GM18517 (cell line): ENCODE measurements around the gene TMEM244.
"Not testable (repeated sequence)": the region's sequence is repeated elsewhere in the genome, so short reads cannot be mapped to it uniquely, and the experiment has no call there.

Experiments used
- ATAC-seq: cut with Tn5 transposase; IDR thresholded peaks from one replicate; pipeline ENCODE4 v1.9.1; 2021; ENCODE audit warnings: mild to moderate bottlenecking, moderate library complexity; ENCODE audit not compliant: unreplicated experiment

The TMEM244 gene

DNA sequence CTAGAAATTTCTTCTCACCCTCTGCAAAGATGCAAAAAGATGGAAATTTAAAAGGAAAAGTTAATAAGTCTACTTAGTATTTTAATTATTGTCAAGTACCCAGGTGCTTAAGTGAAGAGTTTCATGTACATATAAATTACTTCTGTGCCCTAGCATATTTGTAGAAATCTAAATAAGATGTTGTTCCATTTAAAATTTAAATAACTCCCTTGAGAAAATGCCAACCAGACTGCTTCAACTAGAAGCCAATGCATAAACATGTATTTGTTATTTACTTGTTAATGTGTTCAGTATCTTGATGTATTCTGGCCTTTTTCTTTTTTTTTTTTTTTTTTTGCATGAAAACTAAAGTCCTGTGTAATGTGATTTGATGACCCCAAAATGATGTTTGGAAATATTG lies 6.3 kb upstream of the TMEM244 start:
- ATAC-seq, result no peak

DNA sequence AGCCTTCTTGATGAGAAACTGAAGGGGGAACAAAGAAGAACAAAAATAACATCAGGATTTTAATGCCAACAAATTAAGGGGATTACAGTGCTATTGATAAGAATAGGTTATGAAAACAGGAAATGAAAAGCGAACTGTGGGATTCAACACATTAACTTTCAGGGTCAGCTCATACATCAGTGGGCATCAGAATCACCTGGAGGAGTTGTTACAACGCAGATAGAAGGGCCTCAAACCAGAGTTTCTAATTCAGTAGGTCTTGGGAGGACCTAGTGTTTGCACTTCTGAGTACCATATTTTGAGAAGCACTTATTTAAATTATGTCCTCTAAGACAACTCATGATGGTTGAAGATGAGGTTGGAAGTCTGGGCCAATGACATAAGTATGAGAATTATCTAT lies 5.6 kb upstream of the TMEM244 start:
- ATAC-seq, result no peak

DNA sequence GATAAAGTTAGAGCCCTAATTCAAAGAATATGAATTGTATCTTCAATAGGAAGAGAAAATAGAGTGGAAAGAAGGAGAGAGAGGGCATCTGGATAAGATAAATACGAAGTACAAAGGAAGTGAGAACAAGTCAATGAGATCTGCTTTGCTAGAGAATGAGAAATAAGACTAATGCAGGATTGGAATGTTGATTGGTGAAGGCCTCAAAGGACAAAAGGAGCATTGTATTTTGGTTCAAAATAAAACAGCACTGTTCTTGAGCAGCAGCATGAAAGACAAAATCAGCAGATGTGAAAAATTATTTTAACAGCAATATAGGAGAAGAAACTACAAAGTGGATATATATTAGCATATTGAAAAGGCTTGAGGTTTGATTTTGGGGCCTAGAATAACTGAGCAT lies 5.1 kb upstream of the TMEM244 start:
- ATAC-seq, result no peak

DNA sequence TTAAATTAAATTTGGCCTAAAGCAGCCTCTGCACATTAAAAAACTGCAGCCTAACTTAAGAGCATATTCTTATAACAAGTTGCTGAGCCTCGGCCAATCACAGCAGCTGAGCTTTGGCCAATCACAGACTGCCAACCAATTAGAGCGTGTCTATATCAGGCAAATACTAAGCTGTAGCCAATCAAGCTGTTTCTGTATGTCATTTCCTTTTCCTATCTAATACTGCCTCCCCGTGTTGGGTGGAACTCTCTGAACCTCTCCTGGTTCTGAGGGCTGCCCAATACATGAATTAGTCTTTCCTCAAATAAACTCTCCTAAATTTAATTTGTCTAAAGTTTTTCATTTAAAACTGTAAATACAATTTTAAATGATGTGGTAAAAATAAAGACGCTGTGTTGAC lies 3.9 kb upstream of the TMEM244 start:
- ATAC-seq, result no peak

DNA sequence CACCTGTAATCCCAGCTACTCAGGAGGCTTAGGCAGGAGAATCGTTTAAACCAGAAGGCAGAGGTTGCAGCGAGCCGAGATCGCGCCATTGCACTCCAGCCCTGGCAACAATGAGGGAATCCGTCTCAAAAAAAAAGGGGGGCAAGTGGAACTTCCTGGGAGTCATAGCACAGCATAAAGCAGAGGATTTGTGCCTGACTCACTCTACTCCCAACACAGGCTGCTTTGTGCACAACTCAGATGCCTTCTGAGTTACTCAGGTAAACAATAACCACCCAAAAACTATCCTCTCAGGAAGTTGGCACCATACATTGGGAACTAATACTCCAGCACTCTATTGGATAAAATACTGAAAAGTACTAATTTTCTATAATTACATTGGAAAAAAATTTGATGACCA lies 2.5 kb upstream of the TMEM244 start:
- ATAC-seq, result no peak

DNA sequence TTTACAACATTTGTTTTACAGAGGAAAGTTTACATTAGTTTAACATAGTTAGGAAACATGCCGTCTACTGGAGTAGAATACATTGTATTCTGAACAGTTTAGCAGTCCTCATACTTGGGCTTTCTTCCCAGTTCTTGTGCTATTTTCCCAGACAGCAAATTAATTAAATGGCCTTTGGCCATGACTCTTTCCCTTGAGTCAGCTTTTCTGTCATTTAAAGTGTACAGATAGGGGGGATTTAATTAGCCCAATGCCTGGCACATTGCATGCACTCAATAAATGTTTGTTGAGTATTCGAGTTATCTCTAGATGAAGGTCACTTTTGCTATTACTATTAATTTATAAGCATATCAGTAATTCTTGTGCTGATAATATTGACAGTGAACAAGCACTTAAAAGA lies 1.6 kb downstream of the TMEM244 start:
- no peak for ATAC-seq

DNA sequence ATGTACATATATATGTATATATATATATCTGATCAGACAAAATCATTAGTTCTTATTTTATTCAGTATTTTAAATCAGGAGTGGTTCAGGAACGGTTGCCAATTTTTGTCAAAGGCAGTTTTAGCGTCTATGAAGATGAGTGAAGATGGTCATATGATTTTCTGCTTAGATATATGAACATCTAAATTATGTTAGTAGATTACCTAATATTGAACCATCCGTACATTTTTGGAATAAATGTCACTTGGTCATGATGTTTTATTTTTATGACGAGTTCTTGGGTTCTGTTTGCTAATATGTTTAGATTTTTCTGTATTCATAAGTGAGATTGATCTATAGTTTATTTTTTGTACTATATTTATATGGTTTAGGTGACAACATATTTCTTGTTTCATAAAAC lies 3.3 kb downstream of the TMEM244 start:
- no peak for ATAC-seq

DNA sequence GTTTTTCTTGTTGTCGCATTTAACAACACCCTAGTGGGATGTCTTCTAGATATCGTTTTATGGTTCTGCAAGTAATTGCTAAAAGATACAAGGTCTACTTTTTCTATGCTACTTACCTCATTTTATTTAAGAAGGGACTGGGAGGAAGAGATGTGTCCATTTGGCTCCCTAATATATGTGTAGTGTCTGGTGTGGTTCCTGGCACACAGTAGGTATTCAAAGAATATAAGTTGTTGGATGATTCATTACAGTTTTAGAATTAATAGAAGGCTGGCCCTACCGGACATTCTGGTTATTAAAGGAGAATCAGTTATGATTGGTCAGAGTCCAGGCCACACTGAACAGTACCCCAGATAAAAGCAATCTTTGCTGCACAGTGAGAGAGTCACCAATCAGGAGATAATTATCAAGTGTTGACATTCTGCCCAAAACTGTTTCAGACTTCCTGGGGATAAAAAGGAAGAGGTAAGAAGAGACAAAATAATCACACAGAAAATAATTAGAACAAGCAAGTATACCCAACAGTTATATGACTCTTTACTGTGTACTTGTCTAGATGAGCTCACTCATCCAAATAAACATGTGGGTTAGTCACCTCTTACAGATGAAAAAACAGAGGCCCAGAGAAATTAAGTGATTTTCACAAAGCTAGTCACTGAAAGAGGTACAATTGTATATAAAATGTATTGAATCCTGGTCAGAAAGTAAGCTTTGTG lies 7.0 kb downstream of the TMEM244 start:
- no peak for ATAC-seq

DNA sequence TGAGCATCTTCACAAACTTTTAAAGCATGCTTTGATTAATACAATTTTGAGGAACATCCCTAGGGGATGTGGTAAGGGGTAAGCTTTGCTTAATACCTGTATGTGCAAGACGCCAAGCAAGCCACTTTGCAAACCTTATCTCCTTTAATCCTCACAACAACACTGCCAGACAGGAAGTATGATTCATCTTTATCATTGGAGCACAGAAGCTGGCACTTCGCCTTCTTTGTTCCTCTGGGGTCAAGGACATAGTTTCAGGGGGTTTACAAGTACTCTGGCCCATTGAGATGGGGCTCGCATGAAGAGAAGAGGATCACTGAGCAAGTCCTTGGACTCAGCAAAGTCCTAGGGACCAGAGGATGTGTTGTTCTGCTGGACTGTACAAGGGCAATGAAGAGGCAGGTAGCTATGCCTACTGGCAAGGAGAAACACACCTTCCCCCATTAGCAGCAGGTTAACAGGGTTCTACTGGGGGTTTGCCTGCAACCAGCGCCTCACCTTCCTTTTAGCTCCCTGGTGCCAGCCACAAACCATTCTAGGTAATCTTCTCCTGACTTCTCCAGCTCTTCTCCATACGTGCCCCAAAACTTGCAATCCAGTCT lies 8.8 kb downstream of the TMEM244 start:
- no peak for ATAC-seq

DNA sequence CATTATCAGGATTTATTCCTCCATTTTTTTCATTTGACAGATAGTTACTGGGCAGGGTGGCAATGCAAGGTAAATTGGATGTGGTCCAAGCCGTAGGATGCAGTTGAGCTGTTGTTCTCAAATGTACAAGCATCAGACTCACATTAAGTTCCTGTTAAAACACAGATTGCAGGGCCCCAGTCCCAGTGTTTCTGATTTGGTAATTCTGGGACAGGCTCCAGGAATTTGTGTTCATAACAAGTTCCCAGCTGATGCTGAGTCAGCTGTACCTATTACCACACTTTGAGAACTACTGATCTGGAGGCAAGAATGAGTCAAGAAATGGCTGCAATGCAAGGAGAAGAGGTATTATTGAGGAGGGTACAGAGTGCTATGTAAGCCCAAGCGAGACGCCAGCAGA lies 11.7 kb downstream of the TMEM244 start:
- ATAC-seq, result no peak

DNA sequence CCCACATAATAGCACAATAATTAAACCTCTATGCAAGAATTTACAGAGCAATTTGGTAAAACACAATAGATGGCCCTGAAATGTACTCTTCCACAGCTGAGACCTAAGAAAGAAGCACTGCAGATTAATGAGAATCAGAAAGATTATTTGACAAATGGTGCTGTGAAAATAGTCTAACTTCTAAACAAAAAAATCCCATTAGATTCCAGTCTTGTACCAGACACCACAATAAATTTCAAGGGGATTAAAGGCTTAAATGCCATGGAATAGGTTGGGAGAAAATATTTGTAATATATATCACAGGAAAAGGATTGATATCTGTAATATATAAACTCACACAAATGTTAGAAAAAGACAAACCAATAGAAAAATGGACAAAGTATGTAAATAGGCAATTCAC lies 14.4 kb downstream of the TMEM244 start:
- ATAC-seq, result no peak

DNA sequence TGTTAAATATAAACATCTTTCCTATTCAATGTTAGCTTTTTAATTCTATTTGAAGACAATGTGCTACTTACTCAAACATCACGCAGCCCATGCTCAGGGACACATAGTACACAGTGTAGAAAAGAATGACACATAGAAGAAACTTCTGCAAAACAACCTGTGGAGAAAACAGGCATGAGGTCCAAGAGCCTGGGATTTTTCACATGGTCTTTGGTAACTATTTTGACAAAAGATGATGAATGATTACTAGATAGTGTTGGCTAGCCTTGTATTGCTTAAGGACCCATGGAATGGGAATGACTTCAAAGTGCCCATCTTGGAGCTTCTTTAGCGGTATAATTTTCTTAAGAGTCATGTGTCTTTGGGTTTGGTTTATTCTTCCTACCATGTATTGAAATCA lies 15.4 kb downstream of the TMEM244 start:
- no peak for ATAC-seq

DNA sequence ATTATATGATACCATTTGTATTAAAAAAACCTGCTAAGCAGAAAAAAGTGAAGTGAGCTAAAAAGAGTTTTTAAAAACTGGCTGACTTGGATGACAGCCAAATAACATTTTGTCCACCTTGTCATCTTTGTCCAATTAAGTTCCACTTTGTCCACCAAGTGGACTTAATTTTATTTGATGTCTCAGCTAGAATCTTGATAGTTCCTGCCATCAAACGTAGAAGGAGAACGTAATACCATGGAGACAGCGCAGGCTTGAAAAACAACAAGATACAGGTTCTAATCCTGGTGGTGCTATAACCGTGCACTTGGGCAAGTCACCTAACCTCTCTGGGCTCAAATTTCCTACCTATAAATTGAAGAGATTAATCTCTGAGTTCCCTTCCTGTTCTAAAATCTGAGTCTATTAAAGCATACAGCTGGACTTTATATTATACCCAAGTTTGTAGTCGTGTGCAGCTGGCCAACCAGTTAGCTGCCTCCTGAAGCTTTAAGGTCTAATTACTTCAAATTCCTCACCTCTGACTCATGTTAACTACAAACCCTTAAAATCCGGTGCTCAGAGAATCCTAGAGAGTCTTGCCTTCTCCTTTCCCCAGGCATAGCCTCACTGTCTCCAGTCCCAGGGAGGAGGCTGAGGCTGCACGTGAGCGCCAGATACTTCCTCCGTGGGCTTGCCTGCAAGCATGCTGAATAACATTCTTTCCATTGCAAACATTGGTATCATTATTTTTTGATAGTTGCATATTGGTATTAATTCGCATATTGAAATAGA lies 16.8 kb downstream of the TMEM244 start:
- no peak for ATAC-seq

DNA sequence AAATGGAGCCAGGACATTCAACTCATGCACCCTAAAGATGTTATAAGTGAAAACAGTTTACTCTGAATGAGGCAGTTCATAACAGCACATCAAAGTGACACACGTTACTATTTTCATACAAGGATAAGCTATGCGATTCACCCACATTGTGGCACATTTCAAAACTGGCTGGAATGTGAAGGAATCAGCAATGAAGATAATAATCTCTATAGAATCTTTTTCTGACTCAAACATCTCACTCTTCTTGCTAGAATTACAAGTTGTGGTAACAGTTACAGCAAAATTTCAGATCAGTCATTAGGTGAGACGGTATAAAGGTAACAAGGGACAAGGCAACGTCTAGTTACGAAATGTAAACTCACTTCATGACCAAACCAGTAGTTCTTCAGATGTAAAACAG lies 17.5 kb downstream of the TMEM244 start:
- no peak for ATAC-seq

DNA sequence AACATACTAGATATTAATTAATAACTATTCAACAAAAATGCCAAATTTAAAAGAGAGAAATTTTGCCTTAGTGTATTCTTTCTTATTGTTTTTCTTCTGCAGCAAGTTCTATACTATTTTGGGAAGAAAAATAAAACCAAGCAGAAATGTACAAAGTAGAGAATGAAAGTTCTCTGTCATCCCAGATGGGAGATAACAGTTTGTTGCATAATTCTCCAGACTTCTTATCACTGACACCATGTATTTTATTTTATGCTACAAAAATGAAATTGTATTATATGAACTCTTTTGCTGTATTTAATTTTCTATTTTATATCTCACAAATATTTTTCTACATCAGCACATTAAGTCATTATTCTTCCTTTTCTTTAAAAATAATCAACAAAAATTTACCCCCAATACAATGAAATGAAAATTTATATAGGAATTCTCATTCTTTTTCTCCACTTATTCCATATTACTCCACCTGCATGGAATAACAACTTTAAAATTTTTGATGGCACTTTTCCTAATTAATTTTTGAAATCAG lies 18.2 kb downstream of the TMEM244 start:
- ATAC-seq, result no peak

DNA sequence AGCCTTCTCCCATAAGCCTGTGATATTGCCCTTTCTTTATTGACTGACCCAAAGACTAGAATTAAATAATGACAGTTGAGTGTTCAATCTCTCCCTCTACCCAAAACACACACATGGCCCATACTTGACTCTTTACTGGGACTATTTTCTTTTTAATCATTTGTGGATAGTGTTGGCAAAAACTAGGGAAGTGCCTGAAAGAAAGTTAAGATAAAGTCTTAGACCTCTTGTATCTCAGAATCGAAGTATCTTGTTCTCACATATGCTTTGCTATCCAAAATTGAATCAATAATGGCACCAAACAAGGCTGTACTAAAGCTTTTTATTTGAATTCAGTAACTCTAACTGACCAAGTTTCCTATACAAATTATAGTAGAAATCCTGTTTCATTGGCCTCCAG lies 19.0 kb downstream of the TMEM244 start:
- ATAC-seq, result no peak

DNA sequence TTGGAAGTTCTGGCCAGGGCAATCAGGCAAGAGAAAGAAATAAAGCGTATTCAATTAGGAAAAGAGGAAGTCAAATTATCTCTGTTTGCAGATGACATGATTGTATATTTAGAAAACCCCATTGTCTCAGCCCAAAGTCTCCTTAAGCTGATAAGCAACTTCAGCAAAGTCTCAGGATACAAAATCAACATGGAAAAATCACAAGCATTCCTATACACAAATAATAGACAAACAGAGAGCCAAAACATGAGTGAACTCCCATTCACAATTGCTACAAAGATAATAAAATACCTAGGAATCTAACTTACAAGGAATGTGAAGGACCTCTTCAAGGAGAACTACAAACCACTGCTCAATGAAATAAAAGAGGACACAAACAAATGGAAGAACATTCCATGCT lies 21.6 kb downstream of the TMEM244 start:
- ATAC-seq, result not testable (repeated sequence)

DNA sequence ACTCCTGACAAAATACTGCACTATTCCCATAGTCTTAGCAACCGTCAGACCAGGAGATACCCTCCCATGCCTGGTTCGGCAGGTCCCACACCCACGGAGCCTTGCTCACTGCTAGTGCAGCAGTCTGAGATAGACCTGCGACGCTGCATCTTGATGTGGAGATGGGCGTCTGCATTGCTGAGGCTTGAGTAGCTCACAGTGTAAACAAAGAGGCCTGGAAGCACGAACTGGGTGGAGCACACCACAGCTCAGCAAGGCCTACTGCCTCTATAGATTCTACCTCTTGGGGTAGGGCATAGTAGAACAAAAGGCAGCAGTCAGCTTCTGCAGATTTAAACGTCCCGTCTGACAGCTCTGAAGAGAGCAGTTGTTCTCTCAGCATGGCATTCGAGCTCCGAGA lies 25.4 kb downstream of the TMEM244 start:
- ATAC-seq, result no peak

DNA sequence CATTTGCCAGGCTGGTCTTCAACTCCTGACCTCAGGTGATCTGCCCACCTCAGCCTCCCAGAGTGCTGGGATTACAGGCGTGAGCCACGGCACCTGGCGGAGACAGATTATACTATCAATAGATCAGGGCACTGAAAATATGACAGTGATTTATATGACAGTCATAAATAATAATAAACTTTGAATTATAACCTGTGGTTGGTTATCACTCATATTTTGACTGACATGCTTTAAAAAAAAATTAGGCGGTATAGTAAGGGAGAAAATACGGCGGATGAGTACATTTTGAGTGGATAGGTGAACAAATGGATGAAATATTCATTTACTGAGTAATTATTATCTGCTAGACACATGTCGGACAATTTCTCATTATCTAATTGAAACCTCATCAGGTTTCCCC lies 28.8 kb downstream of the TMEM244 start:
- no peak for ATAC-seq

DNA sequence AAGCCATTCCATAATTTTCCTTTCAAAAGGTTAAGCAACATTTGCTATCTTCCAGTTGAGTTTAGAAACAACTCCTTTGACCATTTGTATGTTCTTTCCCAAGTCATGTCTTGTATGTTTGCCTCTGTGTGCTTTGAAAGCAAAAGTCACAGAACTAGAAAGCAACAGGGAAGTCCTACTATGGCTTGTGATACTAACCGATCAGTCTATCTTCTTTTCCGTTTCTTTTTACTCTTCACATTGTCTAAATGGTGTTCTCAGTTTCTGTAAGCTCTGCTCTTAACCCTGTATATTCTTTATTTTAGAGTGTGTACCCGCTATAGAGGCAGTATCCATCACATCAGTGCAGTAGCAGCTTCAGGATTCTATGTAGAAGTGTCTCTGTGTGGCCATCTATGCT lies 32.9 kb downstream of the TMEM244 start:
- no peak for ATAC-seq

DNA sequence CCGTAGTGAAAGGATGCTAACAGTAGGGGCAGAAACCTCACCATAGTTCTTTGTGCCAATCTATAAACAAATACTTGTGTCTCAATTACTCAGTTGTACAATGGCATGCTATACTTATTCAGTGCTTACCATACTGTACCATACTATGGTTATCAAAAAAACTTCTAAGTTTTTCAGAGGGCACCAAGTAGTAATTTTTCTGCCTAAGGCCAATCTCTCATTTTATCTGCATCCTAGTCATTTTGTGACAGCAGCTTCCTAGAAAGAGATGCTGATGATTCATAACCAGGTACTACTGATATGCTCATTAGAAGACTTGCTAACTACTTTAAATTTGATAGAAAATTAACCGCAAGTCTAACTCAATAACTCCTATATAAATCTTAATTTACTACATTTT lies 42.9 kb downstream of the TMEM244 start:
- no peak for ATAC-seq

DNA sequence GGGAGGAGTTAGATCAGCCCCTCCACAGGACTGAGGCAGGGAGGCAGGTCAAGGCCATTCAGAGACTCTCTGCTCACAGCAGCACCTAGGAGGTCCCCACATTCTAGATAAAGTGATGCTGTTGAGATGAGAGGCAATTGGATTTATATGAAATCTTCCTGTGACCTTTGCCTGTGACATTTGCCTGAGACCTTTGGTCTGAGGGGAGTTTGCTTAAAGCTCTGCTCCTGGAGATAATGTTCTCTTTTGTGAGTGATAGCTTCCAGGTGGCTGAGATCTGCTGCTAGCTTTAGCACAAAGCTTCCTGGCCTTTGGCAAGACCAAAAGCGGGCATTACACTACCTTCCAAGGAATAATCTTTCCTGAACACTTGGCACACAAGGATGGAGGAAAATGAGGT lies 43.3 kb downstream of the TMEM244 start:
- no peak for ATAC-seq
